BLaER1 treated with 17β-estradiol and CSF1 and Interleukin-3, amounts not matched to agents 10 nM and 100 nM (cell line): ENCODE measurements around the gene ANKFN1.
A peak's percentile ranks its signal among the peaks of the same experiment; 100 is the strongest.

ENCODE experiments used
- H3K27ac ChIP-seq, 11 experiments: shearing (Covaris generic); formaldehyde crosslinking; 2 replicates each; pipeline ENCODE4 v1.8.1; 2022
- H3K27me3 ChIP-seq, 11 experiments: shearing (Covaris generic); formaldehyde crosslinking; 2 replicates each; pipeline ENCODE4 v1.8.1; 2022
- H3K36me3 ChIP-seq, 11 experiments: shearing (Covaris generic); formaldehyde crosslinking; 2 replicates each; pipeline ENCODE4 v1.8.1; 2022
- H3K4me1 ChIP-seq, 10 experiments: shearing (Covaris generic); formaldehyde crosslinking; 2 replicates each; pipeline ENCODE4 v1.8.1; 2022
- H3K4me2 ChIP-seq, 11 experiments: shearing (Covaris generic); formaldehyde crosslinking; 2 replicates each; pipeline ENCODE4 v1.8.1; 2022
- H3K4me3 ChIP-seq, 10 experiments: shearing (Covaris generic); formaldehyde crosslinking; 2 replicates each; pipeline ENCODE4 v1.8.1; 2022
- H3K9ac ChIP-seq, 11 experiments: shearing (Covaris generic); formaldehyde crosslinking; 2 replicates each; pipeline ENCODE4 v1.8.1; 2022
- H3K9me3 ChIP-seq, 11 experiments: shearing (Covaris generic); formaldehyde crosslinking; replicated peaks in 1 of 11; 2 replicates each; pipeline ENCODE4 v1.8.1; 2022
- H4K20me1 ChIP-seq, 11 experiments: shearing (Covaris generic); formaldehyde crosslinking; 2 replicates each; pipeline ENCODE4 v1.8.1; 2022
- Cebpa-rat ChIP-seq, 11 experiments: shearing (Covaris generic); IDR thresholded peaks; 2 replicates each; pipeline ENCODE4 v1.8.1; 2022

ANKFN1 gene

DNA sequence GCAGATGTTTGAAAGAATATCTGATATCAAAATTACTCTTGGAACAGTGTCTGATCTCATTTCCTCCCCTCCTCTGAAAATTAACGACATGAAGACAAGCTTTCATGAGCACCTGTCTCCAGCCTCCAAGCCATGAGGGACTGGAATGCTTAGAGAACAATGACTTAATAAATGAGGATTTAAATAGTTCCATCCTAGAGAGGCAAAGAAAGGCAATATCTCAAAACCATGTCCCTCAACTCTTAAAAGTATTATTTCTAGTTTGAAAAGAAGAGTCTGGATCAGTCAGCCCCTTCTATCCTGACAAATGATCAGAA is 137.5 kb downstream of the ANKFN1 start:
- Histone ChIP-seq H3K4me3 (no peak overlapping the region), H3K36me3 (no peaks in the 10 kb centered on the region), H3K27ac (no peak overlapping the region), H3K4me2 (peak overlapping the region; percentile 22 to 73 (median 34); a peak in 14 of 22 replicates), H3K27me3 (no peaks in the 10 kb centered on the region), H3K4me1 (peaks cover 0 to 11% (median 7%) of the 10 kb centered on the region in 10 experiments; a peak in 12 of 20 replicates), H3K9me3 (peaks cover 0 to 4% (median 0%) of the 10 kb centered on the region in 11 experiments; a peak in 1 of 22 replicates), H4K20me1 (no peaks in the 10 kb centered on the region), H3K9ac (no peak overlapping the region)
- no peak for TF ChIP-seq Cebpa-rat (IDR thresholded peaks at IDR 0.05)

DNA sequence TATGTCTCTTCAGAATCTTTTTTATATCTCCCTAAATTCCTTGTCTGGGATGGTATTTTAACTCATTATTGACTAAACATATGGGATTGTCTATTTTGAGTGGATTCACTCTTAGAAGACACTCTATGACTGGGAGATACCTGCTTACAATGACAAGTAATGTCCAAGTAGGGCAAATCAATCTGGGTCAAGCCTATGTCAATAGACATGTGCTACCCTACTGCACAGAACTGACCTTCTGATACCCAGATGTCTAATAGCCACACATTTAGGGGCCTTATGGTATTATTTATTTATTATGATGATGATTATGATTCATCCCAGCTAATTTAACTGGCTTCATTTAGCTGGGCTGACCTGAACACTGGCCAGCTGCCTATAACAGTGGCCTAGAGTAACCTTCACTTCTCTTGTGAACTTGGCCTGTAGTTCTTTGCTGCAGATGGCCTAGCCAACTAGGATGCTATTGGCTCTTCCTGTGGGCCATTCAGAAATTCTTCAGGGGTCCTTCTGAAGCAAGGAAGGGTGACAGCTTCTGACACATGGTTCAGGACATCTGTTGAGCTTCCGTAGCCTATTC is 138.0 kb downstream of the ANKFN1 start:
- Histone ChIP-seq H4K20me1 (no peaks in the 10 kb centered on the region), H3K9me3 (peaks cover 0 to 3% (median 0%) of the 10 kb centered on the region in 11 experiments; a peak in 1 of 22 replicates), H3K9ac (no peak overlapping the region), H3K36me3 (no peaks in the 10 kb centered on the region), H3K27ac (no peak overlapping the region), H3K4me2 (peak overlapping the region in 1 of 11 experiments; percentile 43; a peak in 1 of 22 replicates), H3K27me3 (no peaks in the 10 kb centered on the region), H3K4me1 (peaks cover 0 to 12% (median 7%) of the 10 kb centered on the region in 10 experiments; a peak in 12 of 20 replicates), H3K4me3 (no peak overlapping the region)
- no peak for TF ChIP-seq Cebpa-rat (IDR thresholded peaks at IDR 0.05)

DNA sequence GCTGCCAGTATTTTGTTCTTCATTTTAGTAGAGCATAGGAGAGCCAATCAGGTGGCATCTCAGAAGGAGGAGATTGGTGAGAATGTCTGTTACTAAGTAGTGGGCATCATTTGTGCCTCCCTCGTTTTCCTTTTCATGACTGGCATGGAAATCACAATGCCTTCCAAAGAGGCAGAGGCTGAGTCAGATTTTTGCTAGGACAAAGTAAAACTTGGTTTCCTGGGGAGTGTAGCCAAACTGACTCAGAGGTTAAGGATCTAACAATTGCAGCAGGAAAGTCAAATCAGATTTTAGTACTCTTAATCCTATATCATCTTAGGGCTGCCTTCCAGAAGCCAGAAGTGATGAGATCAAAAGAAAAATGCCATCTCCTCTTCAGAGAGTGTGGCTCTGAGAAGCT is 138.7 kb downstream of the ANKFN1 start:
- Histone ChIP-seq H3K4me2 (no peak overlapping the region), H3K9me3 (no peaks in the 10 kb centered on the region), H3K27ac (no peak overlapping the region), H3K27me3 (no peaks in the 10 kb centered on the region), H4K20me1 (no peaks in the 10 kb centered on the region), H3K4me3 (no peak overlapping the region), H3K36me3 (no peaks in the 10 kb centered on the region), H3K9ac (no peak overlapping the region), H3K4me1 (peaks cover 1 to 19% (median 12%) of the 10 kb centered on the region in 10 experiments; a peak in 15 of 20 replicates)
- no peak for TF ChIP-seq Cebpa-rat (IDR thresholded peaks at IDR 0.05)

DNA sequence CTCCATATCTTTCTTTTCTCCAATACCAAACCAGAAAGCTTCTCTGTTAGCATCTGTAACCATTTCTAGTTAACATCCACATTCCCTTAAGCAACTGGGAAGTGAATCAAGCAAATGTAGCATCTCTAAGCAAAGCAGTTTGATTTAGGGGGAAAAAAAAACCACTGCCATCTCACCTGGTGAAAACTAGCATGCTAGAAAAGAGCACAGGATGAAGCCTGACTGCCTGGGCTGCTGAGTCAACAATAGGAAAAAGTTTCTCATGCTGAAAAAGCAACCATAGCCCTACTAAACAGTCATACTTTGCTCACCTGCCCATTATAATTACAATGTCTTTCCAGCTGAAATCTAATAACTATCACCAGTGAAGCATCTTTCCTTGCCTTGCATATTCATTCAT is 139.3 kb downstream of the ANKFN1 start:
- Histone ChIP-seq H3K27ac (no peak overlapping the region), H3K4me1 (peaks cover 6 to 25% (median 18%) of the 10 kb centered on the region in 10 experiments; a peak in 18 of 20 replicates), H3K4me2 (no peak overlapping the region), H3K27me3 (no peaks in the 10 kb centered on the region), H3K9ac (no peak overlapping the region), H4K20me1 (no peaks in the 10 kb centered on the region), H3K9me3 (no peaks in the 10 kb centered on the region), H3K4me3 (no peak overlapping the region), H3K36me3 (no peaks in the 10 kb centered on the region)
- TF ChIP-seq Cebpa-rat (IDR thresholded peaks at IDR 0.05) = no peak

DNA sequence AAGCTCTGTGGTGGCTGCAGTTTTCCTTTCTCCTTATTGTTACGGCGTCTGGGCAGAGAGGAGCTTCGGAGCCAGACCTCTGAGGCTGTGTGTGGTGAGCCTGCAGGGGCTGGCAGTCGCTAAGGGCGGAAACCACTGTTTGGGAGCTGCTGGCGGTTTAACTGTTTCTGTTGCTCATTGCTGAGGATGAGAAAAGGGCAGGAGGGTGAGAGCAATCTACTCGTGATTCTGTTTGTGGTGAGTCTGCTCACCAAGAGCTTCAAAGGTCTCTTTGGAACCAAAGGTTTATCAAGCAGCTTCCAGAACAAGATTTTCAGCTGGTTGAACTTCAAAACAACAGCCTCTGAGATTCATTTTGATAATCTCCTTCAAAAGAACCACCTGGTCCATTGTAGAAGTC is 143.9 kb downstream of the ANKFN1 start:
- Histone ChIP-seq H3K27me3 (no peaks in the 10 kb centered on the region), H4K20me1 (no peaks in the 10 kb centered on the region), H3K36me3 (no peaks in the 10 kb centered on the region), H3K9ac (peak overlapping the region in 3 of 11 experiments; percentile 4 to 27 (median 23); a peak in 3 of 22 replicates), H3K9me3 (no peaks in the 10 kb centered on the region), H3K4me3 (no peak overlapping the region; a peak in 1 of 20 replicates), H3K27ac (peak overlapping the region in 7 of 11 experiments; percentile 1 to 48 (median 38); a peak in 12 of 22 replicates), H3K4me1 (peaks cover 0 to 27% (median 21%) of the 10 kb centered on the region in 10 experiments; a peak in 16 of 20 replicates), H3K4me2 (peak overlapping the region; percentile 27 to 61 (median 48))
- TF ChIP-seq Cebpa-rat (IDR thresholded peaks at IDR 0.05) = no peak

DNA sequence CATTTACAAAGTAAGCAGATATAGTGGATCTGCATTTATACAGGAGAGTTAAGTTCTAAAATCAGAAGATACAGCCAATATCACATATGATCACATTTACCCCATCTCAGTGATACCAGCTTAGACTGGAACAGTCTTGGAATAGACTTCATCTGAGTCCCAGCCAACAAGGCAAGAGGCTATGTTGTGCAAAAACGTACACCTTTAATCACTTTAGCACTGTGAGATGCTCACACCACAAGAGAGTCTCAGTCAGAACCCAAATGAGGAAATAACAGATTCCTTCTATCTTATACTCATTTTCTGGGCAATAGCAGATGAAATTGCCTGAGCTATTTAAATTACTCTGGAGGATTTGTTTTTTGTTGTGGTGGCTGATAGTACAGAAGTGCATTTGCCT is 145.6 kb downstream of the ANKFN1 start:
- no peak for TF ChIP-seq Cebpa-rat (IDR thresholded peaks at IDR 0.05)
- Histone ChIP-seq H3K36me3 (no peaks in the 10 kb centered on the region), H3K27me3 (no peaks in the 10 kb centered on the region), H4K20me1 (no peaks in the 10 kb centered on the region), H3K4me3 (no peak overlapping the region), H3K4me2 (peak overlapping the region in 1 of 11 experiments; percentile 24; a peak in 1 of 22 replicates), H3K27ac (no peak overlapping the region), H3K9me3 (no peaks in the 10 kb centered on the region), H3K4me1 (peaks cover 0 to 27% (median 21%) of the 10 kb centered on the region in 10 experiments; a peak in 16 of 20 replicates), H3K9ac (no peak overlapping the region)

DNA sequence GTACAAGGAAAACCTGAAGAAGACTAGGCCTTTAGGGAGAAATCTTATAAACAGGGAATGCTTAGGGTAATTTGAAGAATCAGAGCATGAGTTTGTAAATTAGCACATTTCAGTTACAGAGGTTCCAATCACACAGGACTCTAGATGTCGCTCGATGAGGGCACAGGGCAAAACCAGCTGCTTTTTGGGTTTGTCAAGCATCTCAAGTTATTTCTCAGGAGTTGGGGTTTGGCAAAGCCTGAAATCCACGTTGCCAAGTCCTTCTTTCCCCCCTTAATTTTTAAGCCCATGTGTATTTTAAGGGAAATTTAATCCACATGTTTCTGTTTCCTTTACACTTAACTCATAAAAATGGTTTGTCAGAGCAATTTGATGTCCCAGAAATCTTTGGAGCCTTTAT is 146.9 kb downstream of the ANKFN1 start:
- H4K20me1 ChIP-seq = no peaks in the 10 kb centered on the region
- H3K4me2 ChIP-seq = no peak overlapping the region
- H3K4me1 ChIP-seq = peaks cover 0 to 27% (median 21%) of the 10 kb centered on the region in 10 experiments; a peak in 16 of 20 replicates
- H3K36me3 ChIP-seq = no peaks in the 10 kb centered on the region
- H3K27me3 ChIP-seq = no peaks in the 10 kb centered on the region
- H3K9ac ChIP-seq = no peak overlapping the region
- H3K4me3 ChIP-seq = no peak overlapping the region
- no peak for TF ChIP-seq Cebpa-rat (IDR thresholded peaks at IDR 0.05)
- H3K9me3 ChIP-seq = no peaks in the 10 kb centered on the region
- H3K27ac ChIP-seq = no peak overlapping the region

DNA sequence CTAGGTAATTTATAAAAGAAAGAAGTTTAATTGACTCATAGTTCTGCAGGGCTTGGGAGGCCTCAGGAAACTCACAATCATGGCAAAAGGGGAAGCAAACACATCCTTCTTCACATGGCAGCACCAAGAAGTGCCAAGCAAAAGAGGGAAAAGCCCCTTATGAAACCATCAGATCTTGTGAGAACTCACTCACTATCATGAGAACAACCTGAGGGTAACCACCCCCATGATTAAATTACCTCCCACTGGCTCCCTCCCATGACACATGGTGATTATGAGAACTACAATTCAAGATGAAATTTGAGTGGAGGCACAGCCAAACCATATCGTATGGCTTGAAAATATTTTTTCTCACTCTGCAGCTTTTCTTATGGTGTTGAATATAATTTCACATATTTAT is 151.7 kb downstream of the ANKFN1 start:
- no peak overlapping the region for H3K4me3 ChIP-seq

DNA sequence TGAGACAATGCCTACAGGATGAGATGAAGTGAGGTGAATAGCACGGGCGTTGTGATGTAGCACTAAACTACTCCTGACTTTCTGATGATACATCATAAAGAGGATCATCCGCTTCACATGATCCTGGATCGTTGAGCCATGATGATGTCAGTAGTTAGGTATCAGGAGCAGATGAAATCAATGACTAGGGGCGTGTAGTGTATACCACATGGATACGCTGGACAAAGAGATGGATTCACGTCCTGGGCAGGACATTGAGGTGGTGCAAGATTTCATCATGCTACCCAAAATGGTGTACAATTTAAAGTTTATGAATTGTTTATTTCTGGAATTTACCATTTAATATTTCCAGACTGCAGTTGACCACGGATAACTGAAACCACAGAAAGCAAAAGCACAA is 156.6 kb downstream of the ANKFN1 start:
- Histone ChIP-seq H3K4me2 (no peak overlapping the region), H3K4me1 (no peaks in the 10 kb centered on the region), H3K4me3 (no peak overlapping the region), H3K27ac (no peak overlapping the region), H3K27me3 (no peaks in the 10 kb centered on the region), H3K36me3 (no peaks in the 10 kb centered on the region), H3K9me3 (no peaks in the 10 kb centered on the region), H3K9ac (no peak overlapping the region), H4K20me1 (no peaks in the 10 kb centered on the region)
- TF ChIP-seq Cebpa-rat (IDR thresholded peaks at IDR 0.05) = no peak

More for the DNA sequence above, 151.7 kb downstream of the ANKFN1 start:
- H3K4me1 ChIP-seq = no peaks in the 10 kb centered on the region
- no peaks in the 10 kb centered on the region for H4K20me1 ChIP-seq
- H3K9ac ChIP-seq = no peak overlapping the region
- no peak overlapping the region for H3K27ac ChIP-seq
- H3K9me3 ChIP-seq = no peaks in the 10 kb centered on the region
- no peaks in the 10 kb centered on the region for H3K36me3 ChIP-seq
- no peak overlapping the region for H3K4me2 ChIP-seq
- TF ChIP-seq Cebpa-rat (IDR thresholded peaks at IDR 0.05) = no peak
- no peaks in the 10 kb centered on the region for H3K27me3 ChIP-seq

DNA sequence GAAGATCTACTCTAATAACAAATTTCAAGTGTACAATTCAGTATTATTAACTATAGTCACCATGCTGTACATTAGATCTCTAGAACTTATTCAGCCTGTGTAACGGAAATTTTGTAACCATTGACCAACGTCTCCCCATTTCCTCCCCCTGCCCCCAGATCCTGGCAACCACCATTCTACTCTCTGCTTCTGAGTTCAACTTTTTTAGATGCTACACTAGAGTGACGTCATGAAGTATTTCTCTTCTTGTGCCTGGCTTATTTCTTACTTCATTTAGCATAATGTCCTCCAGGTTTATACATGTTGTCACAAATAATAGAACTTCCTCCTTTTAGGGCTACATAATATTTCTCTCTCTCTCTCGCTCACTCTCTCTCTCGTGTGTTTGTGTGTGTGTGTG is 157.5 kb downstream of the ANKFN1 start:
- Histone ChIP-seq H3K27me3 (no peaks in the 10 kb centered on the region), H3K4me3 (no peak overlapping the region), H3K36me3 (no peaks in the 10 kb centered on the region), H3K4me1 (no peaks in the 10 kb centered on the region), H3K9me3 (no peaks in the 10 kb centered on the region), H3K27ac (no peak overlapping the region), H3K9ac (no peak overlapping the region), H3K4me2 (no peak overlapping the region), H4K20me1 (no peaks in the 10 kb centered on the region)
- TF ChIP-seq Cebpa-rat (IDR thresholded peaks at IDR 0.05) = no peak
